Right forelimb (tissue), 1 donor: ENCODE data around the gene CD2.
A peak's percentile ranks its signal among the peaks of the same experiment; 100 is the strongest.
"Not testable (repeated sequence)": the region's sequence is repeated elsewhere in the genome, so short reads cannot be mapped to it uniquely, and the experiment has no call there.

ENCODE experiments used
- DNase-seq: peaks from one replicate; pipeline ENCODE4 v3.0.0-alpha.2; 2018

The CD2 gene

GRCh38 chr1:116732726-116733125 lies 21.5 kb upstream of the CD2 start:
- no peak for DNase-seq

GRCh38 chr1:116733476-116734365 lies 20.5 kb upstream of the CD2 start:
- DNase-seq, result no peak

GRCh38 chr1:116735246-116735645 lies 19.0 kb upstream of the CD2 start:
- DNase-seq, result no peak

GRCh38 chr1:116737020-116737854 lies 17.0 kb upstream of the CD2 start:
- peak; percentile 69 for DNase-seq

GRCh38 chr1:116737855-116738321 lies 16.3 kb upstream of the CD2 start:
- DNase-seq, result no peak

GRCh38 chr1:116738673-116739370 lies 15.4 kb upstream of the CD2 start:
- DNase-seq, result no peak

GRCh38 chr1:116739371-116740012 lies 14.7 kb upstream of the CD2 start:
- no peak for DNase-seq

- DNase-seq, result no peak
These were observed 13.9 kb upstream of the CD2 start for GRCh38 chr1:116740296-116740695.

- no peak for DNase-seq
These were observed 13.5 kb upstream of the CD2 start for GRCh38 chr1:116740746-116741145.

GRCh38 chr1:116741836-116742565 lies 12.2 kb upstream of the CD2 start:
- no peak for DNase-seq

- no peak for DNase-seq
These were observed 10.7 kb upstream of the CD2 start for GRCh38 chr1:116743535-116743934.

GRCh38 chr1:116748272-116748671 lies 6.0 kb upstream of the CD2 start:
- no peak for DNase-seq

- no peak for DNase-seq
These were observed 3.1 kb upstream of the CD2 start for GRCh38 chr1:116751146-116751545.

- no peak for DNase-seq
These were observed 2.6 kb upstream of the CD2 start for GRCh38 chr1:116751621-116752020.

GRCh38 chr1:116753312-116753711 lies 918 bp upstream of the CD2 start:
- DNase-seq, result no peak

- no peak for DNase-seq
These were observed 836 bp downstream of the CD2 start for GRCh38 chr1:116755066-116755465.

GRCh38 chr1:116755681-116756080 lies 1.5 kb downstream of the CD2 start:
- no peak for DNase-seq

- DNase-seq, result not testable (repeated sequence)
These were observed 1.9 kb downstream of the CD2 start for GRCh38 chr1:116756092-116756491.

GRCh38 chr1:116758456-116758815 lies 4.2 kb downstream of the CD2 start:
- DNase-seq, result not testable (repeated sequence)

- no peak for DNase-seq
These were observed 5.4 kb downstream of the CD2 start for GRCh38 chr1:116759636-116760035.

- no peak for DNase-seq
These were observed 6.3 kb downstream of the CD2 start for GRCh38 chr1:116760487-116760886.
